Erythroblast (primary cell): Measurements from ENCODE around the gene PTPRU.

Experiments
- GATA1 ChIP-seq: IDR thresholded peaks from 2 replicates; pipeline ENCODE4 v1.6.1; 2011; ENCODE audit warnings: low read depth, mild to moderate bottlenecking, control low read depth, low read length, moderate library complexity
- POLR2A ChIP-seq: IDR thresholded peaks from 2 replicates; pipeline ENCODE4 v1.6.1; 2011; ENCODE audit warnings: mild to moderate bottlenecking, low read length

- TF ChIP-seq POLR2A (no peak), GATA1 (no peak)
Observed at GRCh38 chr1:29233693-29234092, 2.6 kb upstream of the PTPRU start.
